ENCODE data around the gene SEMA5A. TPM values are rescaled to one million over a fixed set of nuclear protein-coding genes. Genes with fewer than 3 reads are reported as not detected.

SEMA5A gene
- total and polyA plus RNA-seq, 2 donors (not counting 1 experiment from before 2014, with no cell fraction given), result not detected

GRCh38 chr5:9035346-9035745, 510.5 kb downstream of the SEMA5A start:
- ChIA-PET CTCF (no interaction called here), POLR2A (no interaction called here)

GRCh38 chr5:9034649-9035048, 511.2 kb downstream of the SEMA5A start:
- ChIA-PET POLR2A (no interaction called here), CTCF (no interaction called here)
- WGBS (ENCODE audit: insufficient coverage), result no CpG with 5 or more reads among the region's 1 CpG
- Mint-ChIP-seq H3K4me1 (no peaks in the 10 kb centered on the region), H3K27ac (no peak overlapping the region), H3K9me3 (ENCODE audit: insufficient read depth) (peaks cover 5% of the 10 kb centered on the region), H3K4me3 (no peak overlapping the region), H3K27me3 (no peaks in the 10 kb centered on the region)
- no peak overlapping the region for H3K27ac ChIP-seq (ENCODE audit: low read length in 2 of 2)
- no peak for TF ChIP-seq EZH2 (IDR thresholded peaks at IDR 0.05; ENCODE audit: borderline replicate concordance, insufficient read depth, low read depth, low read length, poor library complexity, severe bottlenecking)
- no peaks in the 10 kb centered on the region for H3K36me3 ChIP-seq (replicated peaks in 1 of 2; ENCODE audit: control extremely low read depth in 1 of 2, control insufficient read depth in 1 of 2, extremely low read depth in 1 of 2, insufficient read depth in 2 of 2, low read length in 1 of 2)
- DNase-seq (no peak), ATAC-seq (ENCODE audit: low read depth) (no peak)
- no peak overlapping the region for H3K9ac ChIP-seq (ENCODE audit: low read length)
- intact Hi-C loops (cut with micrococcal nuclease), result no loop called here
- H2AFZ ChIP-seq (ENCODE audit: insufficient read depth, low read depth, low read length, poor library complexity, severe bottlenecking), result no peak overlapping the region
- H4K20me1 ChIP-seq (ENCODE audit: control insufficient read depth, insufficient read depth, low read length, poor library complexity, severe bottlenecking), result no peaks in the 10 kb centered on the region
- H3K4me3 ChIP-seq (ENCODE audit: control extremely low read depth in 1 of 5, extremely low read depth in 1 of 5, insufficient read depth in 1 of 5, low read depth in 2 of 5, low read length in 4 of 5), result no peak overlapping the region
- no peaks in the 10 kb centered on the region for H3K79me2 ChIP-seq (ENCODE audit: control insufficient read depth, insufficient read depth, low read length)
- H3K4me2 ChIP-seq (replicated peaks; ENCODE audit: low read depth, low read length, poor library complexity, severe bottlenecking), result no peak overlapping the region
- no peaks in the 10 kb centered on the region for H3K4me1 ChIP-seq (ENCODE audit: control insufficient read depth in 2 of 2, insufficient read depth in 2 of 2, low read length in 2 of 2)
- H3K9me3 ChIP-seq (ENCODE audit: control extremely low read depth in 1 of 3, control insufficient read depth in 2 of 3, insufficient read depth in 1 of 3, low read length in 2 of 3), result peaks cover 0 to 2% (median 0%) of the 10 kb centered on the region in 3 donors
- H3K27me3 ChIP-seq (replicated peaks in 1 of 4; ENCODE audit: control extremely low read depth in 1 of 4, control insufficient read depth in 3 of 4, insufficient read depth in 4 of 4, low read length in 3 of 4), result no peaks in the 10 kb centered on the region

More at GRCh38 chr5:9035346-9035745, 510.5 kb downstream of the SEMA5A start:
- peaks cover 0 to 2% (median 0%) of the 10 kb centered on the region in 3 donors for H3K9me3 ChIP-seq (ENCODE audit: control extremely low read depth in 1 of 3, control insufficient read depth in 2 of 3, insufficient read depth in 1 of 3, low read length in 2 of 3)
- no peak overlapping the region for H3K4me2 ChIP-seq (replicated peaks; ENCODE audit: low read depth, low read length, poor library complexity, severe bottlenecking)
- no peak overlapping the region for H3K4me3 ChIP-seq (ENCODE audit: control extremely low read depth in 1 of 5, extremely low read depth in 1 of 5, insufficient read depth in 1 of 5, low read depth in 2 of 5, low read length in 4 of 5)
- Mint-ChIP-seq H3K27ac (no peak overlapping the region), H3K4me3 (no peak overlapping the region), H3K9me3 (ENCODE audit: insufficient read depth) (peaks cover 5% of the 10 kb centered on the region), H3K4me1 (no peaks in the 10 kb centered on the region), H3K27me3 (no peaks in the 10 kb centered on the region)
- no peaks in the 10 kb centered on the region for H3K36me3 ChIP-seq (replicated peaks in 1 of 2; ENCODE audit: control extremely low read depth in 1 of 2, control insufficient read depth in 1 of 2, extremely low read depth in 1 of 2, insufficient read depth in 2 of 2, low read length in 1 of 2)
- 100% methylated on average over 1 of the region's 3 CpGs for WGBS (ENCODE audit: insufficient coverage)
- H3K27ac ChIP-seq (ENCODE audit: low read length in 2 of 2), result no peak overlapping the region
- H3K9ac ChIP-seq (ENCODE audit: low read length), result no peak overlapping the region
- H2AFZ ChIP-seq (ENCODE audit: insufficient read depth, low read depth, low read length, poor library complexity, severe bottlenecking), result no peak overlapping the region
- H3K4me1 ChIP-seq (ENCODE audit: control insufficient read depth in 2 of 2, insufficient read depth in 2 of 2, low read length in 2 of 2), result no peaks in the 10 kb centered on the region
- H3K79me2 ChIP-seq (ENCODE audit: control insufficient read depth, insufficient read depth, low read length), result no peaks in the 10 kb centered on the region
- DNase-seq (no peak), ATAC-seq (ENCODE audit: low read depth) (no peak)
- no peaks in the 10 kb centered on the region for H3K27me3 ChIP-seq (replicated peaks in 1 of 4; ENCODE audit: control extremely low read depth in 1 of 4, control insufficient read depth in 3 of 4, insufficient read depth in 4 of 4, low read length in 3 of 4)
- no peaks in the 10 kb centered on the region for H4K20me1 ChIP-seq (ENCODE audit: control insufficient read depth, insufficient read depth, low read length, poor library complexity, severe bottlenecking)
- TF ChIP-seq CTCF (IDR thresholded peaks at IDR 0.05), result no peak
- TF ChIP-seq EZH2 (IDR thresholded peaks at IDR 0.05; ENCODE audit: borderline replicate concordance, insufficient read depth, low read depth, low read length, poor library complexity, severe bottlenecking), result no peak
- intact Hi-C loops (cut with micrococcal nuclease), result no loop called here

All from B cell (primary cell).